Mesenchymal stem cell (in vitro differentiated cells and primary cell): Measurements from ENCODE around the gene CDNF.

Experiments used
- DNase-seq: peaks from one replicate; pipeline ENCODE4 v3.0.0-alpha.2; 2013
- H2AFZ ChIP-seq: one replicate; pipeline ENCODE4 v1.6.1; 2013; ENCODE audit warnings: low read depth, mild to moderate bottlenecking, control low read depth, inconsistent platforms, low read length, moderate library complexity
- H2AK5ac ChIP-seq: 2 replicates; pipeline ENCODE4 v1.6.1; 2013; ENCODE audit warnings: low read length, moderate library complexity, mild to moderate bottlenecking, inconsistent platforms; ENCODE audit not compliant: severe bottlenecking
- H2BK120ac ChIP-seq: one replicate; pipeline ENCODE4 v1.6.1; 2013; ENCODE audit warnings: low read depth, mild to moderate bottlenecking, inconsistent platforms, low read length, moderate library complexity
- H2BK12ac ChIP-seq, 2 experiments: one replicate each; pipeline ENCODE4 v1.6.1; 2013; ENCODE audit warnings: inconsistent platforms in 2 of 2, low read length in 2 of 2, mild to moderate bottlenecking in 2 of 2, moderate library complexity in 2 of 2, control low read depth in 1 of 2
- H2BK15ac ChIP-seq: one replicate; pipeline ENCODE4 v1.6.1; 2013; ENCODE audit warnings: mild to moderate bottlenecking, low read depth, inconsistent platforms; ENCODE audit not compliant: poor library complexity, severe bottlenecking
- H2BK5ac ChIP-seq: 2 replicates; pipeline ENCODE4 v1.6.1; 2013; ENCODE audit warnings: low read depth, mild to moderate bottlenecking, low read length, control low read depth, inconsistent platforms; ENCODE audit not compliant: poor library complexity, severe bottlenecking
- H3K14ac ChIP-seq, 2 experiments: one replicate each; pipeline ENCODE4 v1.6.1; 2013; ENCODE audit warnings: inconsistent platforms in 2 of 2, low read length in 2 of 2, control low read depth in 1 of 2, mild to moderate bottlenecking in 1 of 2, moderate library complexity in 1 of 2
- H3K18ac ChIP-seq, 2 experiments: one replicate each; pipeline ENCODE4 v1.6.1; 2013; ENCODE audit warnings: inconsistent platforms in 2 of 2, low read length in 2 of 2, control low read depth in 1 of 2, low read depth in 1 of 2, mild to moderate bottlenecking in 1 of 2
- H3K23ac ChIP-seq, 2 experiments: one replicate each; pipeline ENCODE4 v1.6.1; 2013; ENCODE audit warnings: inconsistent platforms in 2 of 2, low read length in 2 of 2, mild to moderate bottlenecking in 2 of 2, moderate library complexity in 2 of 2, control low read depth in 1 of 2
- H3K27ac ChIP-seq: 2 replicates; pipeline ENCODE4 v1.5.1; 2013; ENCODE audit warnings: mild to moderate bottlenecking, moderate library complexity, low read length, control low read depth, inconsistent platforms; ENCODE audit not compliant: poor library complexity, severe bottlenecking
- H3K27me3 ChIP-seq, 2 experiments: 2 replicates each; pipeline versions ENCODE4 v1.6.1 to v1.7.0; 2013; ENCODE audit warnings: low read length in 2 of 2, mild to moderate bottlenecking in 2 of 2, moderate library complexity in 2 of 2, control low read depth in 1 of 2, inconsistent platforms in 1 of 2; ENCODE audit not compliant: control insufficient read depth in 1 of 2, insufficient read depth in 1 of 2
- H3K36me3 ChIP-seq, 2 experiments: 2 replicates each; pipeline versions ENCODE4 v1.6.1 to v1.7.0; 2013; ENCODE audit warnings: low read length in 2 of 2, control low read depth in 1 of 2, inconsistent platforms in 1 of 2, low read depth in 1 of 2, mild to moderate bottlenecking in 1 of 2; ENCODE audit not compliant: insufficient read depth in 2 of 2, control insufficient read depth in 1 of 2
- H3K4ac ChIP-seq, 2 experiments: one replicate each; pipeline ENCODE4 v1.6.1; 2013; ENCODE audit warnings: inconsistent platforms in 2 of 2, low read length in 2 of 2, mild to moderate bottlenecking in 2 of 2, moderate library complexity in 2 of 2, control low read depth in 1 of 2, low read depth in 1 of 2
- H3K4me1 ChIP-seq: 2 replicates; pipeline ENCODE4 v1.6.1; 2013; ENCODE audit warnings: low read depth, low read length, control low read depth; ENCODE audit not compliant: control insufficient read depth, insufficient read depth
- H3K4me2 ChIP-seq: 2 replicates; pipeline ENCODE4 v1.6.1; 2013; ENCODE audit warnings: low read length, mild to moderate bottlenecking, inconsistent platforms; ENCODE audit not compliant: poor library complexity, severe bottlenecking
- H3K4me3 ChIP-seq, 2 experiments: 2 replicates each; pipeline versions ENCODE4 v1.5.1 to v1.7.0; 2013; ENCODE audit warnings: low read length in 2 of 2, mild to moderate bottlenecking in 2 of 2, control low read depth in 1 of 2, low read depth in 1 of 2; ENCODE audit not compliant: insufficient read depth in 1 of 2
- H3K79me1 ChIP-seq: replicated peaks from 2 replicates; pipeline ENCODE4 v1.6.1; 2013; ENCODE audit warnings: mild to moderate bottlenecking, control low read depth, low read length, inconsistent platforms; ENCODE audit not compliant: poor library complexity, severe bottlenecking
- H3K9ac ChIP-seq: 2 replicates; pipeline ENCODE4 v1.7.0; 2013; ENCODE audit warnings: mild to moderate bottlenecking, low read length, moderate library complexity
- H3K9me3 ChIP-seq: 2 replicates; pipeline ENCODE4 v1.7.0; 2013; ENCODE audit warnings: mild to moderate bottlenecking, low read length; ENCODE audit not compliant: control insufficient read depth
- H4K8ac ChIP-seq: one replicate; pipeline ENCODE4 v1.6.1; 2013; ENCODE audit warnings: inconsistent platforms, mild to moderate bottlenecking, low read length, moderate library complexity
- H4K91ac ChIP-seq: one replicate; pipeline ENCODE4 v1.6.1; 2013; ENCODE audit warnings: mild to moderate bottlenecking, low read length, inconsistent platforms
- WGBS: methylation state at CpG from one replicate; pipeline ENCODE4 v1.1.7; 2013; ENCODE audit warnings: mixed read lengths; 5-methylcytosine and 5-hydroxymethylcytosine counted together

The CDNF gene

DNA sequence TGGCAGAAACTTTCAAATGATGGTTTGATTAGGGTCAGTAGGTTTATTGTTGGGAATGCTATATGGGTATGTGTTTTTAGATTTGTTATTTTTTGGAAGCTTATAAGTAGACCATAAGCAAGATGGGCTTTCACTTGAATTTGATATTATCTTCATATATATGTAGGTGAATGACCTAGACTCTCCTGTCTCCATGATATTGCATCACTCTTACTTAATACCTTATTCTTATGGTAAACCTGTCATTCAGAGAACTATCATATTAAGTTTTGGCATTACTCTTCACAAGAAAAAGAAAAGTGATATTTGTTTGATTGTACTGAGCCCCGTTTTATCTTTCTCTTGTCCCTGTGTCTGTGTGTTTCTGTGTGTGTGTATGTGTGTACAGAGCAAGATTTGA lies 17.6 kb upstream of the CDNF start:
- Histone ChIP-seq H3K79me1 (peaks cover 3% of the 10 kb centered on the region), H2BK15ac (no peak overlapping the region), H3K9ac (no peak overlapping the region), H3K4me1 (no peaks in the 10 kb centered on the region), H3K27me3 (no peaks in the 10 kb centered on the region), H2AK5ac (no peak overlapping the region), H2BK5ac (no peak overlapping the region), H3K4me2 (no peak overlapping the region), H2AFZ (no peak overlapping the region), H2BK12ac (no peak overlapping the region), H3K4ac (no peak overlapping the region), H2BK120ac (no peak overlapping the region), H3K36me3 (peaks cover 13 to 77% of the 10 kb centered on the region in 2 experiments), H3K4me3 (no peak overlapping the region), H3K18ac (no peak overlapping the region), H3K23ac (no peak overlapping the region), H4K8ac (no peak overlapping the region), H3K27ac (no peak overlapping the region), H3K9me3 (no peaks in the 10 kb centered on the region), H4K91ac (no peak overlapping the region), H3K14ac (no peak overlapping the region)
- WGBS = 100% methylated on average over 1 of the region's 1 CpG
- no peak for DNase-seq

DNA sequence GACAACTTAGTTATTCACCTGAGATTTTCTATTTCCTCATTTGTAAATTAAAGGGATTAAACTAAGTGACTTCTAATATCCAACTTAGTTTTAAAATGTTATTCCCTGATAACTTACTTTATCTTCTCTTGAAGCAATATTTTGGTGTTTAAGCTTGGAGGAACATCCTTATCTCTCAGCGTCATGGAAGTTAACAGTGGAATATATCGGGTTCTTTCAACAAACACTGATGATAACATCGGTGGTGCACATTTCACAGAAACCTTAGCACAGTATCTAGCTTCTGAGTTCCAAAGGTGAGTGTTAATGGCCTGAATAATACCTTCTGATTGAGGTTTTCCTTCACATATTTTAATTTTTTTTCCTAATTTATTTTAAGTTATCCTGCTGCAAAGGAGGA lies 14.4 kb upstream of the CDNF start:
- Histone ChIP-seq H3K4me2 (no peak overlapping the region), H3K18ac (no peak overlapping the region), H3K14ac (no peak overlapping the region), H2BK15ac (no peak overlapping the region), H3K9ac (no peak overlapping the region), H3K4ac (no peak overlapping the region), H2BK12ac (no peak overlapping the region), H2AFZ (no peak overlapping the region), H3K9me3 (no peaks in the 10 kb centered on the region), H3K36me3 (peaks cover 5 to 78% of the 10 kb centered on the region in 2 experiments), H2BK120ac (no peak overlapping the region), H3K27me3 (no peaks in the 10 kb centered on the region), H3K27ac (no peak overlapping the region), H4K91ac (no peak overlapping the region), H3K4me3 (no peak overlapping the region), H4K8ac (no peak overlapping the region), H3K23ac (no peak overlapping the region), H2AK5ac (no peak overlapping the region), H3K79me1 (no peaks in the 10 kb centered on the region), H3K4me1 (no peaks in the 10 kb centered on the region), H2BK5ac (no peak overlapping the region)
- WGBS = 97% methylated on average over 3 of the region's 3 CpGs
- no peak for DNase-seq

DNA sequence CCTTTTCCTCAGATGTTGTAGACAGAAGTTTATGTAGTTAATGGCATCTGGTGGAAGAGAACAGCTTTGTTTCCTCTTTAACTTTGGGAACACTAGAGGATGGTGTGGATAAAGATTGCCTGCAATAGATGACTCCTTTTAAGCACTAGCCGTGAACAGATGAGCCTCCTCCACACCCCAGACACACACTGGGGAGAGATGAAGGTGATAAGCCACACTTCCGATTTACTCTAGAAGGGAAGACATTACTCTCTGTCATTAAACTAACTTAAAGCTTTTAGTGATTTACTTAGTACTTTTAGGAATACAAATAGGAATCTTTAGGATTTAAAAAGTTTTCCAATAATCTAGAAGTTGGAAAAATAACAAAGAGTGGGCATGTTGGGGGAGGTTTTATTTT lies 7.1 kb upstream of the CDNF start:
- no peak overlapping the region for H4K8ac ChIP-seq
- no peaks in the 10 kb centered on the region for H3K4me1 ChIP-seq
- H3K9me3 ChIP-seq = no peaks in the 10 kb centered on the region
- H2BK120ac ChIP-seq = no peak overlapping the region
- H2BK15ac ChIP-seq = no peak overlapping the region
- no peak overlapping the region for H3K9ac ChIP-seq
- H3K4ac ChIP-seq = no peak overlapping the region
- H3K23ac ChIP-seq = no peak overlapping the region
- H3K27ac ChIP-seq = no peak overlapping the region
- no peak for DNase-seq
- no peaks in the 10 kb centered on the region for H3K27me3 ChIP-seq
- H2BK5ac ChIP-seq = no peak overlapping the region
- H3K36me3 ChIP-seq = peaks cover 24 to 86% of the 10 kb centered on the region in 2 experiments
- no peak overlapping the region for H3K4me2 ChIP-seq
- no peak overlapping the region for H2AK5ac ChIP-seq
- H2BK12ac ChIP-seq = no peak overlapping the region
- H2AFZ ChIP-seq = no peak overlapping the region
- H3K4me3 ChIP-seq = no peak overlapping the region
- no peak overlapping the region for H3K14ac ChIP-seq
- WGBS = no CpG with 5 or more reads among the region's 2 CpGs
- peaks cover 29% of the 10 kb centered on the region for H3K79me1 ChIP-seq
- no peak overlapping the region for H3K18ac ChIP-seq
- no peak overlapping the region for H4K91ac ChIP-seq

DNA sequence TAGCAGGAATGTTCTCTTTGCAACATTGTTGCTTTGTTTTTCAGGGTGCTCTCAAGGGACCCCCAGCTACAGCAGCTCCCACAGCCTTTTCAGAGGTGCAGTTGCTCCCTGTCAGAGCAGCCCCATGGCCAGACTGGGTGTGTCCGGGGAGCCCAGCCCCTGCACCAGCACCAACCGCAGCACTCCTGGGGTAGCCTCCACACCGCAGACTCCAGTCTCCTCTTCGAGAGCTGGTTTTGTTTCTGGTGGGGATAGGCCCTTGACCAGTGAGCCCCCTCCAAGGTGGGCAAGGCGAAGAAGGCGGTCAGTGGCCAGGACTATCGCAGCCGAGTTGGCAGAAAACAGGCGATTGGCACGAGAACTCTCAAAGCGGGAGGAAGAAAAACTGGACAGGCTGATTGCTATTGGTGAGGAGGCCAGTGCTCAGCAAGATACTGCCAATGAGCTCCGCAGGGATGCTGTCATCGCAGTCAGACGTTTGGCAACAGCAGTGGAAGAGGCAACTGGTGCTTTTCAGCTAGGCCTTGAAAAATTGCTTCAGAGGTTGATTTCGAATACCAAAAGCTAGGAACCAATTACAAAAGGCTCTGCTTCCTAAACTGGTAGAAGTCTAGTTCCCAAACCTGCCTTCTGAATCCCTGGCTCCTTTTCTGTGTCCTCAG lies 5.6 kb upstream of the CDNF start:
- H3K18ac ChIP-seq = no peak overlapping the region
- no peak overlapping the region for H4K91ac ChIP-seq
- peaks cover 22 to 72% of the 10 kb centered on the region in 2 experiments for H3K36me3 ChIP-seq
- H2AK5ac ChIP-seq = no peak overlapping the region
- no peak overlapping the region for H2BK120ac ChIP-seq
- H2AFZ ChIP-seq = no peak overlapping the region
- no peak overlapping the region for H2BK5ac ChIP-seq
- no peak overlapping the region for H3K14ac ChIP-seq
- no peak overlapping the region for H3K4me3 ChIP-seq
- no peak overlapping the region for H4K8ac ChIP-seq
- no peak overlapping the region for H3K4me2 ChIP-seq
- no peaks in the 10 kb centered on the region for H3K9me3 ChIP-seq
- 96% methylated on average over 15 of the region's 15 CpGs for WGBS
- H3K9ac ChIP-seq = no peak overlapping the region
- H3K23ac ChIP-seq = no peak overlapping the region
- H3K4ac ChIP-seq = no peak overlapping the region
- no peak for DNase-seq
- H3K27me3 ChIP-seq = no peaks in the 10 kb centered on the region
- H2BK12ac ChIP-seq = no peak overlapping the region
- no peaks in the 10 kb centered on the region for H3K4me1 ChIP-seq
- no peak overlapping the region for H3K27ac ChIP-seq
- no peak overlapping the region for H2BK15ac ChIP-seq
- peaks cover 29% of the 10 kb centered on the region for H3K79me1 ChIP-seq
